Calu3 (cell line): ENCODE results near the gene IPPK. TPM values are rescaled to one million over a fixed set of nuclear protein-coding genes. Genes with fewer than 3 reads are reported as not detected.

Experiments used
- BruUV-seq: library from RNA; stranded (reverse); fragments of 400-500 nt; replicated peaks from 2 replicates; lab custom pipeline; 2021; lab: Mats Ljungman, UMichigan
- CTCF ChIA-PET: fragments of 300-600 bp; sonication (Branson Sonifier 250); formaldehyde crosslinking; loops from one replicate; lab custom pipeline; 2022; ENCODE audit warnings: antibody characterized with exemption; lab: Charles Lee
- DNase-seq: peaks from one replicate; pipeline ENCODE4 v3.0.0; 2022
- H3K27ac Mint-ChIP-seq: one replicate; pipeline ENCODE4 v1.8.0; 2022; ENCODE audit warnings: mixed read lengths; ENCODE audit not compliant: unreplicated experiment
- H3K27me3 Mint-ChIP-seq: one replicate; pipeline ENCODE4 v1.8.0; 2022; ENCODE audit warnings: mixed read lengths; ENCODE audit not compliant: unreplicated experiment
- H3K36me3 Mint-ChIP-seq: one replicate; pipeline ENCODE4 v1.8.0; 2022; ENCODE audit warnings: mild to moderate bottlenecking, moderate library complexity, mixed read lengths; ENCODE audit not compliant: insufficient read depth, unreplicated experiment
- H3K4me1 Mint-ChIP-seq: one replicate; pipeline ENCODE4 v1.8.0; 2022; ENCODE audit warnings: mild to moderate bottlenecking, low read depth, mixed read lengths; ENCODE audit not compliant: unreplicated experiment
- H3K4me3 Mint-ChIP-seq: one replicate; pipeline ENCODE4 v1.8.0; 2022; ENCODE audit warnings: mild to moderate bottlenecking, low read depth, moderate library complexity, mixed read lengths; ENCODE audit not compliant: unreplicated experiment
- H3K9me3 Mint-ChIP-seq: one replicate; pipeline ENCODE4 v1.8.0; 2022; ENCODE audit warnings: low read depth, mixed read lengths; ENCODE audit not compliant: unreplicated experiment
- CTCF ChIP-seq: fragments of 200-600 bp; IDR thresholded peaks from one replicate; pipeline ENCODE4 v1.8.0; 2022; ENCODE audit warnings: antibody characterized with exemption; ENCODE audit not compliant: unreplicated experiment
- intact Hi-C: fragments of 100-400 bp; cut with micrococcal nuclease; formaldehyde crosslinking; loops from one replicate; pipeline ENCODE4 v1.10.0; 2022; ENCODE audit not compliant: unreplicated experiment
- total RNA-seq: library from RNA; stranded (reverse); gene quantifications from 2 replicates; pipeline ENCODE4 v1.2.3, GENCODE V29; 2022

The IPPK gene
- total RNA-seq, 1 experiment from 2014 or later = 8.9 TPM

GRCh38 chr9:92663951-92664350, 6.0 kb downstream of the IPPK start:
- TF ChIP-seq CTCF = no peak
- Mint-ChIP-seq H3K27me3 (no peaks in the 10 kb centered on the region), H3K4me1 (peaks cover 22% of the 10 kb centered on the region), H3K27ac (no peak overlapping the region), H3K36me3 (peaks cover 9% of the 10 kb centered on the region), H3K9me3 (no peaks in the 10 kb centered on the region), H3K4me3 (no peak overlapping the region)
- CTCF ChIA-PET = no interaction called here
- no peak for DNase-seq
- no TSS peak for BruUV-seq
- intact Hi-C loops = no loop called here

GRCh38 chr9:92663126-92663525, 6.8 kb downstream of the IPPK start:
- Mint-ChIP-seq H3K4me1 (peaks cover 16% of the 10 kb centered on the region), H3K9me3 (no peaks in the 10 kb centered on the region), H3K4me3 (no peak overlapping the region), H3K36me3 (peaks cover 5% of the 10 kb centered on the region), H3K27me3 (no peaks in the 10 kb centered on the region), H3K27ac (no peak overlapping the region)
- CTCF ChIA-PET = no interaction called here
- BruUV-seq = no TSS peak
- DNase-seq = no peak
- TF ChIP-seq CTCF = no peak
- intact Hi-C loops = no loop called here

GRCh38 chr9:92661743-92662142, 8.2 kb downstream of the IPPK start:
- intact Hi-C loops = no loop called here
- Mint-ChIP-seq H3K4me3 (no peak overlapping the region), H3K27me3 (no peaks in the 10 kb centered on the region), H3K9me3 (no peaks in the 10 kb centered on the region), H3K27ac (no peak overlapping the region), H3K36me3 (peaks cover 7% of the 10 kb centered on the region), H3K4me1 (peaks cover 8% of the 10 kb centered on the region)
- BruUV-seq = no TSS peak
- CTCF ChIA-PET = no interaction called here
- TF ChIP-seq CTCF = no peak
- no peak for DNase-seq

GRCh38 chr9:92661127-92661526, 8.8 kb downstream of the IPPK start:
- H3K9me3 Mint-ChIP-seq = no peaks in the 10 kb centered on the region
- no TSS peak for BruUV-seq
- no peak overlapping the region for H3K27ac Mint-ChIP-seq
- H3K4me3 Mint-ChIP-seq = no peak overlapping the region
- CTCF ChIA-PET = no interaction called here
- intact Hi-C loops = no loop called here
- TF ChIP-seq CTCF = no peak
- DNase-seq = no peak
- H3K27me3 Mint-ChIP-seq = no peaks in the 10 kb centered on the region
- peaks cover 7% of the 10 kb centered on the region for H3K4me1 Mint-ChIP-seq
- peaks cover 13% of the 10 kb centered on the region for H3K36me3 Mint-ChIP-seq
